GM19467 (cell line): ENCODE results near the gene CFAP46.

Experiments used
- ATAC-seq: cut with Tn5 transposase; IDR thresholded peaks from one replicate; pipeline ENCODE4 v1.9.1; 2021; ENCODE audit warnings: mild to moderate bottlenecking, moderate library complexity; ENCODE audit not compliant: unreplicated experiment

The CFAP46 gene

DNA sequence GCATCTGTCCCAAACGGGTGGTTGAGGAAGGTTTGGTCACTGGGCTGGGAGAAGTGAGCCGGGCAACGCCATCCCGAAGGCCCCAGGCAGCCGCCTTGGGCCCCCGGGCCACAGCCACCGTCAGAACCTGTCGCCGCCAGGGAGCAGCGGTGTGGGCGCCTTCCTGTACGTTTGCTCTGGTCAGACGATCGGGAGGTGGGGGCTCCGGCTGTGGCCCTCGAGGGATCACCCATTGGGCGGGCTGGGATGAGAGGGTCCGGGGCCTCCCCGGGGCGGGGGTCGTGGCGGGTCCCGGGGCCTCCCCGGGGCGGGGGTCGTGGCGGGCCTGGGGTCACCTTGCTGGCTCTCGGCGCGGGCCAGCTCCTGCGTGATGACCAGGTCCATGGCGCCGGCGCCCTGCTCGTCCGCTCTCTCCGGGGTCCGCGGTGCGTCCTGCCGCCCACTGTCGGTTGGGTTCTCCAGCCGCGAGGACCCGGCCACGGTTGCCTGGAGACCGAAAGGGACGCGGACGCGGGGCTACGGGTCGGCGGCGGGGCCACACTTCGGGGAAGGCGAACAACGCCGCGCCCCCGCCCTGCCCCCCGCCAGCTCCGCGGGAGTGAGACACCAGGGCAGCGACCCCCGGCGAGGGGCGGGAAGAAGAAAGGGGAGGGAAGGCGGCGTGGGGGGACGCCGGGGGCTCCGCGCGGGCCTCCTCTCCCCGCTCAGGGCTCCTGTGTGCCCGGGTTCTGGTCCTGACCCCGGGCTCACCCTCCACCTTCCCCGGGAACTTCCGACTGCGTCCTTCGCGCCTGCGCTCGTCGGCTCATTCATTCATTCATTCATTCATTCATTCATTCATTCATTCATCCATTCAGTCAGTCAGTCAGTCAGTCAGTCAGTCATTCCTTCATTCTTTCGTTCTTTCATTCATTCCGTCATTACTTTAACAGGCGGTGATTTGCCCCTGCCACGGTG, at the start of gene CFAP46:
TSS of gene CFAP46 (minus strand) at position 470 of the 957 bp plus-strand sequence. CDS start at position 384, 86 bp downstream.
- ATAC-seq: no peak

- ATAC-seq: no peak
Observed at GRCh38 chr10:132991706-132992432, 49.5 kb upstream of the CFAP46 start.

DNA sequence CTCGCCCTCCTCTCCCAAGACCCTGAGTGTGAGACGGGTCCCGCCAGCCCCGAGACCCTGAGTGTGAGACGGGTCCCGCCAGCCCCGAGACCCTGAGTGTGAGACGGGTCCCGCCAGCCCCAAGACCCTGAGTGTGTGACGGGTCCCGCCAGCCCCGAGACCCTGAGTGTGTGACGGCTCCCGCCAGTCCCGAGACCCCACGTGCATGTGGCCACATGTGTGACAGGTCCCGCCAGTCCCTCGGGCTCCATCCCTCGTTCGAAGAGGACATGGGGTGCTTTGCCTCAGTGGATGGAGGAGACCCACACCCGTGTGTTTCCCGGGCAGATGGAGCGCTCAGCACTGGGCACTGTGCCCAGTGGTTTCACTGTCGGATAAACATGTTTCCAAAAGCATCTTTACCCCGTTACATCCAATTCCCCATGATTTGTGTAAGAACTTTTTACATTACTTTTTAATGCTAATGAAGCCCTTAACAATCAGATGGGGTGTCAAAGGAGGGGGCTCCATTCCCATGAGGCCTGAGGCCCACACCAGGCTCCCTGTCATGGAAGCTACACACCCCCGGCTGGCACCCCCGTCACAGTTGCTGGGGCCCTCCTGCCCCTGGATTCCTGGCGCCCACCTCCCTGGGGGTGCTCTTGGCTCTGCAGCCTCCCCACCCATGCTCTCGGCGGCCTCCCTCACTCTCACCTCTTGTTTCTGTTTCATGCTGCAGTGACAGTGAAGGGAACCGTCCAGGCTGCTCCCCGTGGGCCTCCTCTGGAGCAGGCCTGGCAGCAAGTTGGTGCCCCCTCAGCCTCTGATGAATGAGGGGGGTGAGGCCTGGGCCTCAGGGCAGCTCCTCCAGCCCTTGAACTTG, 48.5 kb upstream of the CFAP46 start:
- ATAC-seq: no peak

- no peak for ATAC-seq
Observed at GRCh38 chr10:132989476-132990415, 47.4 kb upstream of the CFAP46 start.

- ATAC-seq: no peak
Observed at GRCh38 chr10:132988988-132989387, 46.6 kb upstream of the CFAP46 start.

GRCh38 chr10:132987671-132988571, 45.6 kb upstream of the CFAP46 start:
- no peak for ATAC-seq

GRCh38 chr10:132986978-132987377, 44.6 kb upstream of the CFAP46 start:
- ATAC-seq: no peak

DNA sequence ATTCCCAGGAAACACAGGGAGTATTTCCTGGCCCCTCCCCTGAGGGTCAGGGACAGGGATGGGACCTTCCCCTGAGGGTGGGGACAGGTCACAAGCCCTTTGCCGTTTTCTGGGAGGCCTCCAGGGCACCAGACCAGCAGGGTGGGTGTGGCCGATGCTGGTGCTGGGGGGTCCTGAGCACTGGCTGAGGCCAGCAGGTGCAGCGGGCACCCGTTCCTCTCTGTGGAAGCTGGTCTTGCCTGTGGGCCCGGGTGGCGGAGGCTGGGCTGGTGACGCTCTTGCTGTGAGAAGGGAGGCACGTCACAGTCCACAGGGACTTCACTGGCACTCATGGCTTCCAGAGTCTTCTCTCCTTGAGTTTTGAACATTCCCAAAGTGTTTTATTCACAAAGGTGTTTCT, 44.2 kb upstream of the CFAP46 start:
- no peak for ATAC-seq

DNA sequence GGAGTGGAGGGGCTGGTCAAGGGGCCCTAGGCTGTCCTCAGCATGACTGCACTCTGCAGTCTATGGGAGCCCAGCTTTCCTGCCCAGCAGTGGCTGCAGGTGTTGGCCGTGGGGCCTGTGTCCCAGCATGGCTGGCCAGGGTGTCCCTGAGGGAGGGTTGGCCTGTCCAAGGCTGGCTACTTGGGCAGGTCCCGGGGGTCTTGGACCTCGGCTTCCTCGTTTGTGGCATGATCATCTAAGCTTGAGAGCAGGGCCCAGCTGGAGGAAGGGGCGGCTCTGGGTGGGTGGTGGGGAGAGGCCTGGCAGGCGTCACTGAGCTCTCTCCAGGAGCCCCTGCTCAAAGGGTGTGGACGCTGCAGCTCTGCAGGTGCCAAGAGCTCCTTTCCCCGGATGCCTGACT, 43.7 kb upstream of the CFAP46 start:
- no peak for ATAC-seq

DNA sequence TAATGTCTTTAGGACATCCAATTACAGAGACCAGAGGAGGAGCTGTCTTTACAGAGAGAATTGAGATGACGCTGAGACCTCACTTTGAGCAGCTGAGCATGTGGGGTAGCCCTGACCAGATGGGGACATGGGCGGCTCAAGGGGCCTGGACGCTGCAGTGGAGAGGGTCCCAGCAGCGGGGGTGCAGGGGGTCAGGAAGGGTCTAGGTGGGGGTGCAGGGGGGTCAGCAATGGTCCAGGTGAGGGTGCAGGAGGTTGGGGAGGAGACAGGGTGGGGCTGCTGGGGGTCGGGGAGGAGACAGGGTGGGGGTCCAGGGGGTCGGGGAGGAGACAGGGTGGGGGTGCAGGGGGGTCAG, 43.2 kb upstream of the CFAP46 start:
- no peak for ATAC-seq

DNA sequence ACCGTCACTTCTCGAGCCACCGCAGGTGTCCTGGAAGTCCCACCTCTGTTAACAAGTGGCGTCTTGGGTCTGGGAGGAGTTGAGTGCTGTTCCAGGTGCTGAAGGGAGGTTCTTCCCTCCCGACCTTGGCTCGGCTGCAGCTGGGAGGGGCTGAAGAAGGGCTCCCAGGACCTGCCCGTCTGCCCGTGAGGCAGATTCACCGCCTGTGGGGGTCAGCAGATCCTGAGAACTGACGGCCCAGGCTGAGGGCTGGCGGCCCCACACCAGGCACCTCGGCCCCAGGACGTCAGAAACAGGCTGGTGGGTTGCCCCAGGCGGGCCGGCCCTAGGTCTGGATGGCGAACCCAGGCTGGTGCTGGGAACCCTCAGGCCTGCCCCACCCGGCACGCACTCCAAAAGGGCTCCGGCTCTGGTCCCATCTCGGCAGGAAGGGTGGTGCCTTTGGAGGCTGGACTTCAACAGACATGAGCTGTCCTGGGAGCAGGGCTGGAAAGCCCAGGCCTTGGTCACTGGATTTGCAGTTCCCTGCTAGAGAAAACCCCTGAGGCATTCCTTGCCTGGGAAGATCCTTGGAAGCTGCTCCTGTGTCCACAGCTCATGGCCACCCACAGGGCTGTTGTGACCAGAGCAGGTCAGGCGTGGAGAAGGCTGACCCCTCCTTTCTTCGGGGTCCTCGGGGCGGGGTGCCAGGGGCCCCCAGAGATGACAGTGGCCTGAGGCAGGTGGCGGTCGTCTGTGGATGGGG, 42.6 kb upstream of the CFAP46 start:
- ATAC-seq: no peak

GRCh38 chr10:132984008-132984295, 41.6 kb upstream of the CFAP46 start:
- ATAC-seq: no peak

DNA sequence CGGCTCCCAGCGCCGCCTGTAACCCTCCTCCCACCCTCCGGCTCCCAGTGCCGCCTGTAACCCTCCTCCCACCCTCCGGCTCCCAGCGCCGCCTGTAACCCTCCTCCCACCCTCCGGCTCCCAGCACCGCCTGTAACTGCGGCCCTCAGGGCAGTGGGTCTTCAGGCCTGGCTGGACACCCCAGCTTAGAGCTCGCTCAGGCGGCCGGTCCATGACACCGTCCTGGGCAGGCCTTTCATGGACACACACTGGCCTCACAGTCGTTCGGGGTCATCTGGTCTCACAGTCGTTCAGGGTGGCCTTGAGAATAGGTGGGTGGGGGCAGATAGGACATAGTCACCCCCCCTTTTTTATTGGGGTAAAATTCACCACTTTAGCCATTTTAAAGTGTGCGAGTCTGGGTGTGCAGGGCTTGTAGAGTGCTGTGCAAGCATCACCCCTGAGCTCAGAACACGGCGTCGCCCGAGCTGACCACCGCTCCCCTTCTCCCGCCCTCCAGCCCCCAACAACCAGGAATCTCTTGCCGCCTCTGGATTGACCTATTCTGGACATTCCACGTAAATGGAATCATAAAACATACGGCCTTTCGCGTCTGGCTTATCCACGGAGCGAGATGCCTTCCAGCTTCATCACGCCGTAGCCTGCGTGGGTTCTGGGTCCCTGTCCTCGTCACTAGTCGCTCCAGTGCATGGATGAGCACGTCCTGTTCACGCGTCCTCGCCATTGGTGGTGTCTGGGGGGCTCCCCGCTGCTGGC, 41.1 kb upstream of the CFAP46 start:
- no peak for ATAC-seq

GRCh38 chr10:132982301-132982989, 40.1 kb upstream of the CFAP46 start:
- no peak for ATAC-seq

DNA sequence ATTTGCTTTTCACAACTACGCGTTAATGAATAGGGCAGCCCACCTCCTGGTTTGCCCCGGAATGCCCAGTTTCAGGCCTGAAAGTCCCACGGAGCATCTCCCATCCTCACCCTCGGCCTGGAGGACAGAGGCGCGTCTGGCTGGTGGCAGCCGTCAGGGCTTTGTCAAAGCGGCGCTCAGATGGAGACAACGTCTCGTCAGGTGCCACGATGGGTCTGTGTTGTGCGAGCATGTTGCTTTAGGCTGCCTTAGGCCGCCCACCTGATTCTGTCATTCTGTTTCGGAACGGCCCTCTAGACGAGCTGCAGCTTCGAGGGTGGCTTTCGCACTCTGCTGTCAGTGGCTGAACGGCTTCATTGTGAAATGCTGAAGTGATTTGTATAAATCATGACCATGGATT, 39.4 kb upstream of the CFAP46 start:
- ATAC-seq: no peak

DNA sequence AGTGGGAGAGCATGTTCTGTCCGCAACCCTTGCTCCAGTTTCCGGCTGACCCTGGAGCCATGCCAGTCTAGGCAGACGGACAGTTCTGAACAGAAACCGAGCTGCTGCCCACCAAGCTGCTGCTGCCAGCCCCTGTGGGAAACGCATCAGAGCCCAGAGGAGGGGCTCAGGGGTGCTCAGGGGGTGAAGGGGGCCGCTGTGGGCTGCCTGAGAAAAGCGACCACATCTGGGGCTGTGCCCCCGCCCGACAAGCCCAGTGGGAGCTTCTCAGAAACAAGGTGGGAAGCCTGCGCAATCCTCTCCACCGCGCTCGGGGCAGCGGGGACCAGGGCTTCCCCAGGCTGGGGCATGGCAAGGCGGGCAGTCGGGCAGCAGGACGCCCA, 38.8 kb upstream of the CFAP46 start:
- no peak for ATAC-seq

DNA sequence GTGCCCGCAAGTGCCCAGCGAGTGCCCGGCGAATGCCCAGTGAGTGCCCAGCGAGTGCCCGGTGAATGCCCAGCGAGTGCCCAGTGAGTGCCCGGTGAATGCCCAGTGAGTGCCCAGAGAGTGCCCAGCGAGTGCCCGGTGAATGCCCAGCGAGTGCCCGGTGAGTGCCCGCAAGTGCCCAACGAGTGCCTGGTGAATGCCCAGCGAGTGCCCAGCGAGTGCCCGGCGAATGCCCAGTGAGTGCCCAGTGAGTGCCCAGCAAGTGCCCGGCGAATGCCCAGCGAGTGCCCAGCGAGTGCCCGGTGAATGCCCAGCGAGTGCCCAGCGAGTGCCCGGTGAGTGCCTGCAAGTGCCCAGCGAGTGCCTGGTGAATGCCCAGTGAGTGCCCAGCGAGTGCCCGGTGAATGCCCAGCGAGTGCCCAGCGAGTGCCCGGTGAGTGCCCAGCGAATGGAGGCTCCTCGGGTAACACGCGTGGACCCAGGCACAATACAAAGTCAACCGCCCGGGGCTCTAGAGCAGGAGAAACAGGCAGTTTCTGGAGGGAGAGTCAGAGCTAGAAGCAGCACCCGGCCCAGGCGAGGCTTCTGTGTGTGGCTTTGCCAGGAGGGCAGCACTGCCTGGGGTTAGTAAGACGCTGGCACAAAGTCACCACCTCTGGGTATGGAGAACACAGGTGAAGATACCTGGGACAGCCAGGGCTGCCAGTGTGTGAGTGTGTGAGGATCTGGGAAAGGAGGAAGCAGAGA, 38.2 kb upstream of the CFAP46 start:
- ATAC-seq: no peak
